Gastroesophageal sphincter (tissue), 4 donors: ENCODE results near the gene SMARCE1. TPM values are rescaled to one million over a fixed set of nuclear protein-coding genes. Genes with fewer than 3 reads are reported as not detected.
"Not testable (repeated sequence)": the region's sequence is repeated elsewhere in the genome, so short reads cannot be mapped to it uniquely, and the experiment has no call there.

Experiments used
- ATAC-seq: fragments of 150-250 bp; one replicate; pipeline ENCODE4 v1.9.1; 2016; ENCODE audit warnings: mild to moderate bottlenecking, moderate library complexity
- H3K27ac ChIP-seq, 4 donors: fragments of 200-600 bp; sonication (generic) in 3 of 4; 1 replicate in 3 of 4; 2 replicates in 1 of 4; pipeline ENCODE4 v1.5.1; 2016 to 2019
- H3K27me3 ChIP-seq: fragments of 200-600 bp; sonication (generic); one replicate; pipeline ENCODE4 v1.5.1; 2019
- H3K36me3 ChIP-seq, 2 donors: fragments of 200-600 bp; sonication (generic); one replicate each; pipeline ENCODE4 v1.5.1; 2019; ENCODE audit warnings: control low read depth in 1 of 2
- H3K4me1 ChIP-seq, 3 donors: fragments of 200-600 bp; sonication (generic); 1 replicate in 2 of 3; 2 replicates in 1 of 3; pipeline ENCODE4 v1.5.1; 2016 to 2019; ENCODE audit warnings: control low read depth in 2 of 3
- H3K4me3 ChIP-seq, 2 donors: fragments of 200-600 bp; sonication (generic); one replicate each; pipeline ENCODE4 v1.5.1; 2019; ENCODE audit warnings: mild to moderate bottlenecking in 1 of 2, moderate library complexity in 1 of 2
- H3K9me3 ChIP-seq, 3 donors: fragments of 200-600 bp; sonication (generic); one replicate each; pipeline ENCODE4 v1.5.1; 2017 to 2019; ENCODE audit warnings: control low read depth in 2 of 3
- CTCF ChIP-seq, 4 experiments: fragments of 200-600 bp in 2 of 4; fragments of 450-650 bp in 2 of 4; sonication (generic) in 1 of 4; IDR thresholded peaks; one replicate each; pipeline ENCODE4 v1.5.1; 2017 to 2019; ENCODE audit warnings: antibody characterized with exemption in 4 of 4, mild to moderate bottlenecking in 2 of 4, moderate library complexity in 2 of 4
- EP300 ChIP-seq: sonication (generic); formaldehyde crosslinking; IDR thresholded peaks from one replicate; pipeline ENCODE4 v1.6.1; 2017; ENCODE audit warnings: antibody characterized with exemption, mild to moderate bottlenecking
- POLR2A ChIP-seq, 2 donors: fragments of 450-650 bp; IDR thresholded peaks; one replicate each; pipeline ENCODE4 v1.6.1; 2017; ENCODE audit warnings: antibody characterized with exemption in 2 of 2, mild to moderate bottlenecking in 2 of 2, moderate library complexity in 1 of 2
- POLR2AphosphoS5 ChIP-seq: sonication (generic); formaldehyde crosslinking; IDR thresholded peaks from one replicate; pipeline ENCODE4 v1.6.1; 2017; ENCODE audit warnings: antibody characterized with exemption
- WGBS, 2 donors: methylation state at CpG; one replicate each; pipeline ENCODE4 v1.1.5; 2018; ENCODE audit warnings: low coverage in 1 of 2; 5-methylcytosine and 5-hydroxymethylcytosine counted together
- total RNA-seq, 4 donors: library from RNA; depleted of rRNA; stranded (reverse); fragments of >200 nt; gene quantifications; one replicate each; pipeline ENCODE4 v1.1.0, GENCODE V29; 2016

SMARCE1 gene
- total RNA-seq, 4 donors from 2014 or later, result 102 to 131 (median 109) TPM

DNA sequence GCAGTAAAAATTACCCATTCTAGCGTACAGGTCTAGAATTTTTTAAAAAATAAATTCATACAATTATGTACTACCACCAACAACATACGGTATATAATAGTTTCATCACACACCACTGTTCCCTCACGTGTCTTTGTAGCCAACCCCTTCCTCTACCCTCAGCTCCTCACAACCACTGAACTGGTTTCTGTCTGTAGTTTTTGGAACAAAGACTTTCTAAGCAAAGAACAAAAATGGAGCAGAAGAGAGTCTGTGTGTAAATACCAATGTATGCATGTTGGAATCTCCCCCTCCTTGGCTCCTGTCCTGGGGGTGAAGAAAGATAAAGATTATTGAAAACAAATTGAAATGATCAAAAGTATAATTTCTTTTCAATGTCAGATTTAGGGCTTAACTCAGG is 50.5 kb downstream of the SMARCE1 start:
- 85 to 88% methylated on average over 3 of the region's 3 CpGs for WGBS, 2 donors

GRCh38 chr17:40596261-40596919 is 51.2 kb downstream of the SMARCE1 start:
- WGBS, 2 donors, result 70 to 78% methylated on average over 3 to 6 of the region's 7 CpGs
- Histone ChIP-seq H3K27ac (no peak overlapping the region), H3K9me3 (no peaks in the 10 kb centered on the region), H3K4me1 (no peaks in the 10 kb centered on the region), H3K36me3 (no peaks in the 10 kb centered on the region), H3K4me3 (no peak overlapping the region), H3K27me3 (no peaks in the 10 kb centered on the region)
- TF ChIP-seq POLR2AphosphoS5 (no peak), POLR2A (IDR thresholded peaks at IDR 0.05) (no peak), EP300 (no peak), CTCF (IDR thresholded peaks at IDR 0.05) (no peak)
- no peak for ATAC-seq

More for the DNA sequence above, 50.5 kb downstream of the SMARCE1 start:
- TF ChIP-seq POLR2A (IDR thresholded peaks at IDR 0.05) (no peak), POLR2AphosphoS5 (no peak), EP300 (no peak), CTCF (IDR thresholded peaks at IDR 0.05) (no peak)
- Histone ChIP-seq H3K4me3 (no peak overlapping the region), H3K9me3 (no peaks in the 10 kb centered on the region), H3K4me1 (no peaks in the 10 kb centered on the region), H3K27ac (no peak overlapping the region), H3K36me3 (no peaks in the 10 kb centered on the region), H3K27me3 (no peaks in the 10 kb centered on the region)
- no peak for ATAC-seq

GRCh38 chr17:40590742-40591141 is 56.9 kb downstream of the SMARCE1 start:
- Histone ChIP-seq H3K4me3 (no peak overlapping the region), H3K27ac (no peak overlapping the region), H3K27me3 (peaks cover 7% of the 10 kb centered on the region), H3K4me1 (no peaks in the 10 kb centered on the region), H3K9me3 (no peaks in the 10 kb centered on the region), H3K36me3 (no peaks in the 10 kb centered on the region)
- ATAC-seq, result no peak
- WGBS, 2 donors, result 93 to 100% methylated on average over 3 of the region's 3 CpGs
- TF ChIP-seq CTCF (IDR thresholded peaks at IDR 0.05), result no peak
- TF ChIP-seq POLR2AphosphoS5, result no peak
- no peak for TF ChIP-seq POLR2A (IDR thresholded peaks at IDR 0.05)
- TF ChIP-seq EP300, result no peak

DNA sequence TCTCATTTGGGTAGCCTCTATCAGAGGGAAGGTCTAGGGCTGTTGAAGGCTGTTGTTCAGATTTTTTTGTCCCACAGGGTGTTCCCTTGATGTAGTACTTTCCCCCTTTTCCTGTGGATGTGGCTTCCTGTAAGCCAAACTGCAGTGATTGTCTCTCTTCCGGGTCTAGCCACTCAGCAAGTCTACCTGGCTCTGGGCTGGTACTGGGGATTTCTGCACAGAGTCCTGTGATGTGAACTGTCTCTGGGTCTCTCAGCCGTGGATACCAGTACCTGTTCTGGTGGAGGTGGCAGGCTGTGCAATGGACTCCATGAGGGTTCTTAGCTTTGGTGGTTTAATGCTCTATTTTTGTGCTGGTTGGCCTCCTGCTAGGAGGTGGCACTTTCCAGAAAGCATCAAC is 59.1 kb downstream of the SMARCE1 start:
- ATAC-seq, result no peak
- H3K27ac ChIP-seq, result no peak overlapping the region
- no peaks in the 10 kb centered on the region for H3K36me3 ChIP-seq
- no peaks in the 10 kb centered on the region for H3K9me3 ChIP-seq
- no CpG with 5 or more reads among the region's 2 CpGs for WGBS, 2 donors
- H3K4me3 ChIP-seq, result no peak overlapping the region
- H3K27me3 ChIP-seq, result peaks cover 7% of the 10 kb centered on the region
- H3K4me1 ChIP-seq, result no peaks in the 10 kb centered on the region
- TF ChIP-seq POLR2A (IDR thresholded peaks at IDR 0.05) (no peak), CTCF (IDR thresholded peaks at IDR 0.05) (no peak), EP300 (no peak), POLR2AphosphoS5 (no peak)

DNA sequence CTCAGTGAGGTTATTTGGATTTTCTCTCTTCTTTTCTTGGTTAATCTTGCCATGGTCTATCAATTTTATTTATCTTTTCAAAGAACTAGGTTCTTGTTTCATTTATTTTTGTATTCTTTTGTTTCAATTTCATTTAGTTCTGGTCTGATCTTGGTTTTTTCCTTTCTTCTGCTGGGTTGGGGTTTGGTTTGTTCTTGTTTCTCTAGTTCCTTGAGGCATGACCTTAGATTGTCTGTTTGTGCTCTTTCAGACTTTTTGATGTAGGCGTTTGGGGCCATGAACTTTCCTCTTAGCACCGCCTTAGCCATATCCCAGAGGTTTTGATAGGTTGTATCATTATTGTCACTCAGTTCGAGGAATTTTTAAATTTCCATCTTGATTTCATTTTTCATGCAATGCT is 61.4 kb downstream of the SMARCE1 start:
- H3K4me1 ChIP-seq, ATAC-seq, H3K9me3 ChIP-seq, H3K27me3 ChIP-seq, H3K36me3 ChIP-seq, H3K27ac ChIP-seq, H3K4me3 ChIP-seq: not testable (repeated sequence)
- 84 to 94% methylated on average over 3 of the region's 3 CpGs for WGBS, 2 donors

- not testable (repeated sequence) for H3K9me3 ChIP-seq, H3K36me3 ChIP-seq, H3K4me1 ChIP-seq, H3K27me3 ChIP-seq, H3K4me3 ChIP-seq, ATAC-seq, H3K27ac ChIP-seq
- WGBS, 2 donors, result 77 to 81% methylated on average over 2 of the region's 2 CpGs
Measured at GRCh38 chr17:40584950-40585349, 62.7 kb downstream of the SMARCE1 start.
